WTC11 (cell line): ENCODE measurements around the gene AURKAIP1. TPM values are rescaled to one million over a fixed set of nuclear protein-coding genes. Genes with fewer than 3 reads are reported as not detected.

Source experiments
- ATF1 ChIP-seq: sonication (generic); formaldehyde crosslinking; IDR thresholded peaks from 2 replicates; pipeline ENCODE4 v1.8.1; 2023; ENCODE audit warnings: mild to moderate bottlenecking, moderate library complexity, missing genetic modification reagents
- E2F5 ChIP-seq: sonication (generic); formaldehyde crosslinking; IDR thresholded peaks from 2 replicates; pipeline ENCODE4 v1.8.1; 2022; ENCODE audit warnings: mild to moderate bottlenecking, moderate library complexity, missing genetic modification reagents
- ETV6 ChIP-seq: sonication (generic); formaldehyde crosslinking; IDR thresholded peaks from 2 replicates; pipeline ENCODE4 v1.8.1; 2022; ENCODE audit warnings: mild to moderate bottlenecking, missing genetic modification reagents
- FOXJ3 ChIP-seq: sonication (generic); formaldehyde crosslinking; IDR thresholded peaks from 2 replicates; pipeline ENCODE4 v1.9.0; 2021; ENCODE audit warnings: missing genetic modification reagents, mild to moderate bottlenecking, borderline replicate concordance
- GRHL2 ChIP-seq: fragments of 250-450 bp; sonication (Bioruptor Pico); IDR thresholded peaks from 2 replicates; pipeline ENCODE4 v1.8.0; 2022; ENCODE audit warnings: mild to moderate bottlenecking, moderate library complexity; ENCODE audit not compliant: insufficient replicate concordance, severe bottlenecking
- KAT7 ChIP-seq: sonication (generic); formaldehyde crosslinking; IDR thresholded peaks from 2 replicates; pipeline ENCODE4 v1.8.1; 2023; ENCODE audit warnings: missing genetic modification reagents, mild to moderate bottlenecking, borderline replicate concordance
- NFYB ChIP-seq: sonication (generic); formaldehyde crosslinking; conservative IDR thresholded peaks from 2 replicates; pipeline ENCODE4 v1.8.0; 2022; ENCODE audit warnings: low read depth, missing genetic modification reagents
- NR2C2 ChIP-seq: sonication (generic); formaldehyde crosslinking; IDR thresholded peaks from 2 replicates; pipeline ENCODE4 v1.8.0; 2022; ENCODE audit warnings: mild to moderate bottlenecking, missing genetic modification reagents
- PRDM15 ChIP-seq: sonication (generic); formaldehyde crosslinking; IDR thresholded peaks from 2 replicates; pipeline ENCODE4 v1.8.0; 2022; ENCODE audit warnings: missing genetic modification reagents
- RORB ChIP-seq: fragments of 250-450 bp; sonication (Bioruptor Pico); IDR thresholded peaks from 2 replicates; pipeline ENCODE4 v1.9.0; 2021; ENCODE audit warnings: mild to moderate bottlenecking
- SMAD4 ChIP-seq: sonication (generic); formaldehyde crosslinking; IDR thresholded peaks from 2 replicates; pipeline ENCODE4 v1.8.0; 2022; ENCODE audit warnings: mild to moderate bottlenecking, missing genetic modification reagents
- TEAD4 ChIP-seq: sonication (generic); formaldehyde crosslinking; IDR thresholded peaks from 2 replicates; pipeline ENCODE4 v1.8.0; 2022; ENCODE audit warnings: mild to moderate bottlenecking, missing genetic modification reagents
- TP53 ChIP-seq: sonication (generic); formaldehyde crosslinking; IDR thresholded peaks from 2 replicates; pipeline ENCODE4 v1.8.1; 2023; ENCODE audit warnings: mild to moderate bottlenecking, missing genetic modification reagents
- ZNF219 ChIP-seq: sonication (generic); formaldehyde crosslinking; IDR thresholded peaks from 2 replicates; pipeline ENCODE4 v1.8.0; 2023; ENCODE audit warnings: missing genetic modification reagents, mild to moderate bottlenecking, borderline replicate concordance
- ZNF423 ChIP-seq: fragments of 250-450 bp; sonication (Bioruptor Pico); IDR thresholded peaks from 2 replicates; pipeline ENCODE4 v2.1.2; 2022; ENCODE audit warnings: mild to moderate bottlenecking, moderate library complexity
- total RNA-seq: library from RNA; stranded (reverse); gene quantifications from 3 replicates; pipeline ENCODE4 v1.2.3, GENCODE V29; 2021
- TF ChIP-seq, protein P1 (sequence below): sonication (generic); formaldehyde crosslinking; IDR thresholded peaks from 2 replicates; pipeline ENCODE4 v1.8.1; 2022; ENCODE audit warnings: low read depth, missing genetic modification reagents, borderline replicate concordance
- TF ChIP-seq, protein P2 (sequence below): sonication (generic); formaldehyde crosslinking; IDR thresholded peaks from 2 replicates; pipeline ENCODE4 v1.8.0; 2022; ENCODE audit warnings: mild to moderate bottlenecking, missing genetic modification reagents
- TF ChIP-seq, protein P3 (sequence below): sonication (generic); formaldehyde crosslinking; IDR thresholded peaks from 2 replicates; pipeline ENCODE4 v1.8.1; 2023; ENCODE audit warnings: mild to moderate bottlenecking, missing genetic modification reagents, borderline replicate concordance
- TF ChIP-seq, protein P4 (sequence below): sonication (generic); formaldehyde crosslinking; IDR thresholded peaks from 2 replicates; pipeline ENCODE4 v1.8.0; 2023; ENCODE audit warnings: missing genetic modification reagents, mild to moderate bottlenecking, borderline replicate concordance
- TF ChIP-seq, protein P5 (sequence below): fragments of 250-450 bp; sonication (Bioruptor Pico); IDR thresholded peaks from 2 replicates; pipeline ENCODE4 v1.8.0; 2021; ENCODE audit warnings: mild to moderate bottlenecking

AURKAIP1 gene
- total RNA-seq, 1 experiment from 2014 or later: 268 TPM

DNA sequence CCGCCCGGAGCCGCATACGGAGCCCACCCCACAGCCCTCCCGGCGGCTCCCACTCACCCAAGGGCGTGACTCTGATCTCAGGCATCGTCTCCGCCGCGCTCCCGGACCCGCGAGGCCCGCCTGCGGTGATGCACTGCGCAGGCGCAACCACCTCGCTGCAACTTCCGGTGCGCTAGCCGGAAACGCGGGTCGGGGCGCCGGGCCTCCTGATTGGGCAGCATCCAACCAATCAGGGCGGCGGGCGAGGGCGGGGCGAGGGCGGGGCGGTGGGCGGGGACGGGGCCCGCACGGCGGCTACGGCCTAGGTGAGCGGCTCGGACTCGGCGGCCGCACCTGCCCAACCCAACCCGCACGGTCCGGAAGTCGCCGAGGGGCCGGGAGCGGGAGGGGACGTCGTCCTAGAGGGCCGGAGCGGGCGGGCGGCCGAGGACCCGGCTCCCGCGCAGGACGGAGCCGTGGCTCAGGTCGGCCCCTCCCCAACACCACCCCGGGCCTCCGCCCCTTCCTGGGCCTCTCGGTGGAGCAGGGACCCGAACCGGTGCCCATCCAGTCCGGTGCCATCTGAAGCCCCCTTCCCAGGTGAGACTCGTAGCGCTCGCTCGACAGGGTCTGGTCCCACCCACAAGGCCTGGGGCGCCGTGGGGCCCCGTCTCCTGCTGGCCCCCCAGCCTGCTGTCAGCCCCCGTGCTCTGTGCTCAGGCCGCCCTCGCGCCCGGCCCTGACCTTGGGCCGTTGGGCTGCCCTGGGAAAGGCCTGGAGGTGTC is 50.3 kb downstream of the AURKAIP1 start, which contains the start of the genes CPTP and INTS11 (continued):
- TF ChIP-seq, protein P1, sequence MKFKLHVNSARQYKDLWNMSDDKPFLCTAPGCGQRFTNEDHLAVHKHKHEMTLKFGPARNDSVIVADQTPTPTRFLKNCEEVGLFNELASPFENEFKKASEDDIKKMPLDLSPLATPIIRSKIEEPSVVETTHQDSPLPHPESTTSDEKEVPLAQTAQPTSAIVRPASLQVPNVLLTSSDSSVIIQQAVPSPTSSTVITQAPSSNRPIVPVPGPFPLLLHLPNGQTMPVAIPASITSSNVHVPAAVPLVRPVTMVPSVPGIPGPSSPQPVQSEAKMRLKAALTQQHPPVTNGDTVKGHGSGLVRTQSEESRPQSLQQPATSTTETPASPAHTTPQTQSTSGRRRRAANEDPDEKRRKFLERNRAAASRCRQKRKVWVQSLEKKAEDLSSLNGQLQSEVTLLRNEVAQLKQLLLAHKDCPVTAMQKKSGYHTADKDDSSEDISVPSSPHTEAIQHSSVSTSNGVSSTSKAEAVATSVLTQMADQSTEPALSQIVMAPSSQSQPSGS (CRISPR knock-in tag): no peak
- TF ChIP-seq ATF1 (no peak), ZNF219 (no peak), TEAD4 (CRISPR knock-in tag) (no peak), RORB (CRISPR knock-in tag) (no peak), FOXJ3 (CRISPR knock-in tag) (no peak), E2F5 (CRISPR knock-in tag) (no peak; the same call in 1 of the 2 replicates), ETV6 (CRISPR knock-in tag) (no peak), SMAD4 (CRISPR knock-in tag) (no peak), NFYB (CRISPR knock-in tag) (peak; percentile 84), TP53 (CRISPR knock-in tag) (no peak), GRHL2 (no peak), KAT7 (CRISPR knock-in tag) (no peak), ZNF423 (CRISPR knock-in tag) (no peak), NR2C2 (CRISPR knock-in tag) (no peak), PRDM15 (CRISPR knock-in tag) (no peak)
- TF ChIP-seq, protein P2, sequence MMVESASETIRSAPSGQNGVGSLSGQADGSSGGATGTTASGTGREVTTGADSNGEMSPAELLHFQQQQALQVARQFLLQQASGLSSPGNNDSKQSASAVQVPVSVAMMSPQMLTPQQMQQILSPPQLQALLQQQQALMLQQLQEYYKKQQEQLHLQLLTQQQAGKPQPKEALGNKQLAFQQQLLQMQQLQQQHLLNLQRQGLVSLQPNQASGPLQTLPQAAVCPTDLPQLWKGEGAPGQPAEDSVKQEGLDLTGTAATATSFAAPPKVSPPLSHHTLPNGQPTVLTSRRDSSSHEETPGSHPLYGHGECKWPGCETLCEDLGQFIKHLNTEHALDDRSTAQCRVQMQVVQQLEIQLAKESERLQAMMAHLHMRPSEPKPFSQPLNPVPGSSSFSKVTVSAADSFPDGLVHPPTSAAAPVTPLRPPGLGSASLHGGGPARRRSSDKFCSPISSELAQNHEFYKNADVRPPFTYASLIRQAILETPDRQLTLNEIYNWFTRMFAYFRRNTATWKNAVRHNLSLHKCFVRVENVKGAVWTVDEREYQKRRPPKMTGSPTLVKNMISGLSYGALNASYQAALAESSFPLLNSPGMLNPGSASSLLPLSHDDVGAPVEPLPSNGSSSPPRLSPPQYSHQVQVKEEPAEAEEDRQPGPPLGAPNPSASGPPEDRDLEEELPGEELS: peak; percentile 66; the same call in 1 of the 2 replicates
- TF ChIP-seq, protein P3, sequence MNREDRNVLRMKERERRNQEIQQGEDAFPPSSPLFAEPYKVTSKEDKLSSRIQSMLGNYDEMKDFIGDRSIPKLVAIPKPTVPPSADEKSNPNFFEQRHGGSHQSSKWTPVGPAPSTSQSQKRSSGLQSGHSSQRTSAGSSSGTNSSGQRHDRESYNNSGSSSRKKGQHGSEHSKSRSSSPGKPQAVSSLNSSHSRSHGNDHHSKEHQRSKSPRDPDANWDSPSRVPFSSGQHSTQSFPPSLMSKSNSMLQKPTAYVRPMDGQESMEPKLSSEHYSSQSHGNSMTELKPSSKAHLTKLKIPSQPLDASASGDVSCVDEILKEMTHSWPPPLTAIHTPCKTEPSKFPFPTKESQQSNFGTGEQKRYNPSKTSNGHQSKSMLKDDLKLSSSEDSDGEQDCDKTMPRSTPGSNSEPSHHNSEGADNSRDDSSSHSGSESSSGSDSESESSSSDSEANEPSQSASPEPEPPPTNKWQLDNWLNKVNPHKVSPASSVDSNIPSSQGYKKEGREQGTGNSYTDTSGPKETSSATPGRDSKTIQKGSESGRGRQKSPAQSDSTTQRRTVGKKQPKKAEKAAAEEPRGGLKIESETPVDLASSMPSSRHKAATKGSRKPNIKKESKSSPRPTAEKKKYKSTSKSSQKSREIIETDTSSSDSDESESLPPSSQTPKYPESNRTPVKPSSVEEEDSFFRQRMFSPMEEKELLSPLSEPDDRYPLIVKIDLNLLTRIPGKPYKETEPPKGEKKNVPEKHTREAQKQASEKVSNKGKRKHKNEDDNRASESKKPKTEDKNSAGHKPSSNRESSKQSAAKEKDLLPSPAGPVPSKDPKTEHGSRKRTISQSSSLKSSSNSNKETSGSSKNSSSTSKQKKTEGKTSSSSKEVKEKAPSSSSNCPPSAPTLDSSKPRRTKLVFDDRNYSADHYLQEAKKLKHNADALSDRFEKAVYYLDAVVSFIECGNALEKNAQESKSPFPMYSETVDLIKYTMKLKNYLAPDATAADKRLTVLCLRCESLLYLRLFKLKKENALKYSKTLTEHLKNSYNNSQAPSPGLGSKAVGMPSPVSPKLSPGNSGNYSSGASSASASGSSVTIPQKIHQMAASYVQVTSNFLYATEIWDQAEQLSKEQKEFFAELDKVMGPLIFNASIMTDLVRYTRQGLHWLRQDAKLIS: no peak
- TF ChIP-seq, protein P4, sequence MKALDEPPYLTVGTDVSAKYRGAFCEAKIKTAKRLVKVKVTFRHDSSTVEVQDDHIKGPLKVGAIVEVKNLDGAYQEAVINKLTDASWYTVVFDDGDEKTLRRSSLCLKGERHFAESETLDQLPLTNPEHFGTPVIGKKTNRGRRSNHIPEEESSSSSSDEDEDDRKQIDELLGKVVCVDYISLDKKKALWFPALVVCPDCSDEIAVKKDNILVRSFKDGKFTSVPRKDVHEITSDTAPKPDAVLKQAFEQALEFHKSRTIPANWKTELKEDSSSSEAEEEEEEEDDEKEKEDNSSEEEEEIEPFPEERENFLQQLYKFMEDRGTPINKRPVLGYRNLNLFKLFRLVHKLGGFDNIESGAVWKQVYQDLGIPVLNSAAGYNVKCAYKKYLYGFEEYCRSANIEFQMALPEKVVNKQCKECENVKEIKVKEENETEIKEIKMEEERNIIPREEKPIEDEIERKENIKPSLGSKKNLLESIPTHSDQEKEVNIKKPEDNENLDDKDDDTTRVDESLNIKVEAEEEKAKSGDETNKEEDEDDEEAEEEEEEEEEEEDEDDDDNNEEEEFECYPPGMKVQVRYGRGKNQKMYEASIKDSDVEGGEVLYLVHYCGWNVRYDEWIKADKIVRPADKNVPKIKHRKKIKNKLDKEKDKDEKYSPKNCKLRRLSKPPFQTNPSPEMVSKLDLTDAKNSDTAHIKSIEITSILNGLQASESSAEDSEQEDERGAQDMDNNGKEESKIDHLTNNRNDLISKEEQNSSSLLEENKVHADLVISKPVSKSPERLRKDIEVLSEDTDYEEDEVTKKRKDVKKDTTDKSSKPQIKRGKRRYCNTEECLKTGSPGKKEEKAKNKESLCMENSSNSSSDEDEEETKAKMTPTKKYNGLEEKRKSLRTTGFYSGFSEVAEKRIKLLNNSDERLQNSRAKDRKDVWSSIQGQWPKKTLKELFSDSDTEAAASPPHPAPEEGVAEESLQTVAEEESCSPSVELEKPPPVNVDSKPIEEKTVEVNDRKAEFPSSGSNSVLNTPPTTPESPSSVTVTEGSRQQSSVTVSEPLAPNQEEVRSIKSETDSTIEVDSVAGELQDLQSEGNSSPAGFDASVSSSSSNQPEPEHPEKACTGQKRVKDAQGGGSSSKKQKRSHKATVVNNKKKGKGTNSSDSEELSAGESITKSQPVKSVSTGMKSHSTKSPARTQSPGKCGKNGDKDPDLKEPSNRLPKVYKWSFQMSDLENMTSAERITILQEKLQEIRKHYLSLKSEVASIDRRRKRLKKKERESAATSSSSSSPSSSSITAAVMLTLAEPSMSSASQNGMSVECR (CRISPR knock-in tag): peak; percentile 89; the same call in 1 of the 2 replicates
- TF ChIP-seq, protein P5, sequence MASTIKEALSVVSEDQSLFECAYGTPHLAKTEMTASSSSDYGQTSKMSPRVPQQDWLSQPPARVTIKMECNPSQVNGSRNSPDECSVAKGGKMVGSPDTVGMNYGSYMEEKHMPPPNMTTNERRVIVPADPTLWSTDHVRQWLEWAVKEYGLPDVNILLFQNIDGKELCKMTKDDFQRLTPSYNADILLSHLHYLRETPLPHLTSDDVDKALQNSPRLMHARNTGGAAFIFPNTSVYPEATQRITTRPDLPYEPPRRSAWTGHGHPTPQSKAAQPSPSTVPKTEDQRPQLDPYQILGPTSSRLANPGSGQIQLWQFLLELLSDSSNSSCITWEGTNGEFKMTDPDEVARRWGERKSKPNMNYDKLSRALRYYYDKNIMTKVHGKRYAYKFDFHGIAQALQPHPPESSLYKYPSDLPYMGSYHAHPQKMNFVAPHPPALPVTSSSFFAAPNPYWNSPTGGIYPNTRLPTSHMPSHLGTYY (CRISPR knock-in tag): no peak
